ENCODE data around the gene URI1.
"Not testable (repeated sequence)": the region's sequence is repeated elsewhere in the genome, so short reads cannot be mapped to it uniquely, and the experiment has no call there.

URI1 gene, protein sequence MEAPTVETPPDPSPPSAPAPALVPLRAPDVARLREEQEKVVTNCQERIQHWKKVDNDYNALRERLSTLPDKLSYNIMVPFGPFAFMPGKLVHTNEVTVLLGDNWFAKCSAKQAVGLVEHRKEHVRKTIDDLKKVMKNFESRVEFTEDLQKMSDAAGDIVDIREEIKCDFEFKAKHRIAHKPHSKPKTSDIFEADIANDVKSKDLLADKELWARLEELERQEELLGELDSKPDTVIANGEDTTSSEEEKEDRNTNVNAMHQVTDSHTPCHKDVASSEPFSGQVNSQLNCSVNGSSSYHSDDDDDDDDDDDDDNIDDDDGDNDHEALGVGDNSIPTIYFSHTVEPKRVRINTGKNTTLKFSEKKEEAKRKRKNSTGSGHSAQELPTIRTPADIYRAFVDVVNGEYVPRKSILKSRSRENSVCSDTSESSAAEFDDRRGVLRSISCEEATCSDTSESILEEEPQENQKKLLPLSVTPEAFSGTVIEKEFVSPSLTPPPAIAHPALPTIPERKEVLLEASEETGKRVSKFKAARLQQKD

GRCh38 chr19:29941828-29942403 lies at the start of gene URI1:
Gene URI1, plus strand, starts transcription at chr19:29942239. Its CDS starts 309 bp downstream, at chr19:29942548.
- DNase-seq = peak; percentile 95

DNA sequence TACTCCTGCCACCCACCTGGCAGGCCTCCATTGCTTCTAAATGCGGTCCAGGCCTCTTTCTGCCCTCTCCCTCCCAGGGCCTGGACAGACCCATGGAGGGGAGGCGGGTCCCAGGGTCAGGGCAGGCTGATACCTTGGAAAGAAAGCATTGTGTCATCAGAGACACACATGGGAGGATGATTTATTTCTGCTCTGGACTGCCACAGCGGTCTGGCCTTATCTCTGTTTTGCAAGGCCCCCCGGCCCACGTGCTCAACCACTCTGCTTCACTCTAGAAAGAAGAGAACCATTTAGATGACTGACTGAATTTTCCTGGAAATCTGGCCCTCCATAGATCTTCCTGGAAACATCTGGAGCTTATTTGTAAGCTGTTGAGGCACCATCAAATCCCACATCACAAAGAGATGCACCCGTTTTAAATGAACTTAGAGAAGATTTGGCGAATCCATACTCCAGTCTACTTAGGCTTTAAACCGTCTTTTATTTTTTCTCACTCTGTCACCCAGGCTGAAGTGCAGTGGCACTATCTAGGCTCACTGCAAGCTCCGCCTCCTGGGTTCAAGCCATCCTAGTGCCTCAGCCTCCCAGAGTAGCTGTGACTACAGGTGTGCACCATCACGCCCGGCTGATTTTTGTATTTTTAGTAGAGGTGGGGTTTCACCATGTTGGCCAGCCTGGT lies 48.3 kb upstream of the URI1 start:
- no peak for DNase-seq

- DNase-seq = no peak
These were observed 45.2 kb upstream of the URI1 start for GRCh38 chr19:29896802-29897201.

DNA sequence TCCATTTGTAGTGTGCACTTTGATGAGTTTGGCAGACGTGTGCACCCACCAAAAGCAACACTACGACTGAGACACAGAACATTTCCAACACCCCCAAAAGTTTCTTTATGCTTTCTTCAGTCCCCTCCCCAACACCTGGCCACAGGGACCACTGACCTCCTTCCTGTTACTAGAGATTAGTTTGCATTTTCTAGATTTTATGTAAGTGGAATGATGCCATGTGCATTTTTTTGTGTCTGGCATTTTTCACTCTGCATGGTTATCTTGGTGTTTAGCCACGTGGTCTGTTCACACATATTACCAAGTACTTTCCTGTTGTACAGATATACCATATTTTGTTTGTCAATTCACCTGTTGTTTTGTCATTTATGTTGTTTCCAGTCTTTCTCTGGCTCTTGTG lies 44.6 kb upstream of the URI1 start:
- no peak for DNase-seq

- DNase-seq = no peak
These were observed 38.0 kb upstream of the URI1 start for GRCh38 chr19:29904017-29904416.

- no peak for DNase-seq
These were observed 32.8 kb upstream of the URI1 start for GRCh38 chr19:29908963-29909944.

DNA sequence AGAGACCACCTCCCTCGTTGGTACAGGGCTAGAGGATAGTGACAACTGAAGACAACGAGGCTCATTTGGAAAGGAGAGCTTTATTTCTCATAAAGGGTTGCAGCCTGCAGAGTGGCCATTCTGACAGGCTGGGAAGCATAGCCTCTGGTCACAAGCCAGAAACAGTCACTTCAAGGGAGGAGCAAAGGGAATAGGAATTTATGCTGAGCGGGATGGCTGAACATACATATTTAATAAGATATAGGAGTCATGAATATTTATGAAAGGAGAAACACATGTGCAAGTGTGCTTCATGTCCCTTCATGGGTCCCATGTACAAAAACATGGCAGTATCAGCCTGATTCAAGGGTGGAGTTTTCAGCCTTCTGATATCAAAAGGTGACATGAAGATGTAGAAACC lies 27.1 kb upstream of the URI1 start:
- no peak for DNase-seq

DNA sequence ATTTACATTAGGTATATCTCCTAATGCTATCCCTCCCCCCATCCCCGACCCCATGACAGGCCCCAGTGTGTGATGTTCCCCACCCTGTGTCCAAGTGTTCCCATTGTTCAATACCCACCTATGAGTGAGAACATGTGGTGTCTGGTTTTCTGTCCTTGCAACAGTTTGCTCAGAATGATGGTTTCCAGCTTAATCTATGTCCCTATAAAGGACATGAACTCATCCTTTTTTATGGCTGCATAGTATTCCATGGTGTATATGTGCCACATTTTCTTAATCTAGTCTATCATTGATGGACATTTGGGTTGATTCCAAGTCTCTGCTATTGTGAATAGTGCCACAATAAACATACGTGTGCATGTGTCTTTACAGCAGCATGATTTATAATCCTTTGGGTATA lies 26.2 kb upstream of the URI1 start:
- not testable (repeated sequence) for DNase-seq

DNA sequence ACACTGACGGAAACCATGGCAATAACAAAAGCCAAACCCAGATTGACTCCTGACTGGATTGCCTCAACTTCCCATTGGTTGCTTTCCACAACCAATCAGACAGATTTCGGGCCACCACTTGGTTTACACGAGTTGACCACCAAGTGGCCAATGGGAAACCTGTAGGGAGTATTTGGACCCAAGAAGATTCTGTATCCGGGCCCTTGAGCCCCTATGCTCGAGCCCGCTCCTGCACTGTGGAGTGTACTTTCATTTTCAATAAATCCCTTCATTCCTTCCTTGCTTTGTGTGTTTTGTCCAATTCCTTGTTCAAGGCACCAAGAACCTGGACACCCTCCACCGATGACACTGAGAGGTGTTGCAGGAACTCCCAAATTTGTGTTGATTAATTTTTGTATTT lies 24.1 kb upstream of the URI1 start:
- no peak for DNase-seq

DNA sequence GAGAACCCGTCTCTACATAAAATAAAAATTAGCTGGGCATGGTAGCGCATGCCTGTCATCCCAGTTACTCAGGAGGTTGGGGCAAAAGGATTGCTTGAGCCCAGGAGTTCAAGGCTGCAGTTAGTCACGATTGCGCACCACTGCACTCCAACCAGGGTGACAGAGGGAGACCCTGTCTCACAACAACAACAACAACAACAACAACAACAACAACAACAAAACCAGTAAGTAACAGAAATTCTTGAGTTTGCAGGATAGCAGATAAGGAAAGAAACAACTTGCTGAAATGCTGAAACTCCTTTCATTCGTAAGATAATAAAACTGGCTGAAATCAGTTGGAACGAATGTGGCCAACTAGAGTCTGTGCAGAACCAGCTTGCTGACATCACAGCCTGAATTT lies 23.1 kb upstream of the URI1 start:
- DNase-seq = no peak

GRCh38 chr19:29922972-29923371 lies 19.1 kb upstream of the URI1 start:
- no peak for DNase-seq

- DNase-seq = no peak
These were observed 18.4 kb upstream of the URI1 start for GRCh38 chr19:29923653-29924052.

DNA sequence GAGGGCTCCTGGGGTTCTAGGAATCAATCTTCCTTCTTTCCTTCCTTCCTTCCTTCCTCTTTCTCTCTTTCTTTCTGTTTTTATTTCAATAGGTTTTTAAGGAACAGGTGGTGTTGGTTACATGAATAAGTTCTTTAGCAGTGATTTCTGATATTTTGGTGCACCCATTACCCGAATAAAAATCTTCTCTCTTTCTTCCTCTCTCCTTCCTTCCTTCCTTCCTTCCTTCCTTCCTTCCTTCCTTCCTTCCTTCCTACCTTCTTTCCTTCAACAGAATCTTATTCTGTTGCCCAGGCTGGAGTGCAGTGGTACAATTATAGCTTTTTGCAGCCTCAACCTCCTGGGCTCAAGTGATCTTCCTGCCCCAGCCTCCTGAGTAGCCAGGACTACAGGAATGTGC lies 16.0 kb upstream of the URI1 start:
- DNase-seq = no peak

GRCh38 chr19:29926801-29927200 lies 15.2 kb upstream of the URI1 start:
- DNase-seq = no peak

- DNase-seq = no peak
These were observed 14.0 kb upstream of the URI1 start for GRCh38 chr19:29927944-29928625.

GRCh38 chr19:29928831-29929230 lies 13.2 kb upstream of the URI1 start:
- DNase-seq = peak; percentile 21

DNA sequence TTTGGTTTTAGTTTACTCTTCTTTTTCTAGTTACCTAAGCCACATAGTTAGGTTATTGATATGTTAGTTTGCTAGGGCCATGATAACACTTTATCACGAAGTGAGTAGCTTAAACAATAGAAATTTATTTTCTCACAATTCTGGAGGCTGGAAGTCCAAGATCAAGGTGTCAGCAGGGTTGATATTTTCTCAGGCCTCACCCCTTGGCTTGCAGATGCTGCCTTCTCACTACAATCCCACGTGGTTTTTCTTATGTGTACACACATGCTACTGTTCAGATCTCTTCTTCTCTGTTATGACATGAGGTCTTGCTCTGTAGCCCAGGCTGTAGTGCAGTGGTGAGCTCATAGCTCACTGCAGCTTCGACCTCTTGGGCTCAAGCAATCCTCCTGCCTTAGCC lies 7.8 kb upstream of the URI1 start:
- DNase-seq = no peak

- DNase-seq = no peak
These were observed 7.3 kb upstream of the URI1 start for GRCh38 chr19:29934781-29935180.

GRCh38 chr19:29936409-29936808 lies 5.6 kb upstream of the URI1 start:
- DNase-seq = no peak

- no peak for DNase-seq
These were observed 2.4 kb upstream of the URI1 start for GRCh38 chr19:29939628-29940027.

- no peak for DNase-seq
These were observed 961 bp upstream of the URI1 start for GRCh38 chr19:29940971-29941585.
